M059J (cell line): ENCODE measurements around the gene SREBF1. TPM values are rescaled to one million over a fixed set of nuclear protein-coding genes. Genes with fewer than 3 reads are reported as not detected.

Source experiments
- DNase-seq: peaks from one replicate; pipeline ENCODE4 v3.0.0-alpha.2; 2012; ENCODE audit warnings: low read depth
- total RNA-seq: library from RNA; depleted of rRNA; stranded (reverse); fragments of >200 nt; shearing (Covaris generic); gene quantifications from 2 replicates; pipeline ENCODE4 v1.2.3, GENCODE V29; 2014

SREBF1 gene
- total RNA-seq, 1 experiment from 2014 or later, result 57.7 TPM

GRCh38 chr17:17841601-17842025, 4.8 kb upstream of the SREBF1 start:
- DNase-seq, result peak; percentile 66

GRCh38 chr17:17840751-17841591, 4.2 kb upstream of the SREBF1 start:
- peak; percentile 64 for DNase-seq

DNA sequence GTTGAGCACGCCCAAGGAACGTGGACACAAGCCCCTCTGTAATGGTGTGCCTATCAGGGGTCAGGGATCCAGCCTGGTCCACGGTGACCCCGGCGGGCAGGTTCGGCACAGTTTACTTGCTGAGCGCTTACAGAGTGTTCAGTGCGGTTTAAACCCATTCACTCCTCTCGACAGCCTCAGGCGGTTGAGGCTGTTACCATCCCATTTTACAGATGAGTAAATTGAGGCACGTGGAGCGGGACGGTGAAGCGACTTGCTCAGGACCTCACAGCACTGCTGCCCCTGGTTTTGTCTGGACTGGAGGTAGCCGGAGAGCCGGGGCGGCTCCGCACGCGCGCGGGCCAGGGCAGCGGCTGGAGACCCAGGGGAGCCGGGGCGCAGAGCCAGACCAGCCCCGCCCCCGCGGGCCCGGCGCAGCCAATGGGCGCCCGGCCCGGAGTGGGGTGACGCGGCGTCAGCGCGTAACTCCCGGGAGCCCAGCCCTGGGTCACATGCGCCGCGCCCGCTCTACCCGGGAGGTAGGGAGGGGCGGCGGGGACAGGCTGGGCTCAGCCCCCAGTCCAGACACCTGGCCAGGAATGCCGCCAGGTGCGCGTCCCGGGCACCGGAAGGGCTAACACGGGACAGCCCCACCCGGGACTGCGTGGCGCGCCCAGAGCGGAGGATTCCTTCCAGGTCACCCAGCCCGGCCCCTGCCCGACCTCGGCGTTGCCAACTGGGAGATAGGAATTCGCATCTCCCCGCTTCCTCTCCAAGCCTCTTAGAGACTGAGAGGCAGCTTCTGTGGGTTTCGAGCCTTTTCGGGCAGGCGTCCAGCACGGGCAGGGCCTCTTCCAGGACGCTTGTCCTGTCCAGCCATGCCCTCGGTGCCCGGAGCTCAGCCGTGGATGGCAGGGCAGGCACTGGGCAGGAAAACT, 3.3 kb upstream of the SREBF1 start:
- peak; percentile 97 for DNase-seq

DNA sequence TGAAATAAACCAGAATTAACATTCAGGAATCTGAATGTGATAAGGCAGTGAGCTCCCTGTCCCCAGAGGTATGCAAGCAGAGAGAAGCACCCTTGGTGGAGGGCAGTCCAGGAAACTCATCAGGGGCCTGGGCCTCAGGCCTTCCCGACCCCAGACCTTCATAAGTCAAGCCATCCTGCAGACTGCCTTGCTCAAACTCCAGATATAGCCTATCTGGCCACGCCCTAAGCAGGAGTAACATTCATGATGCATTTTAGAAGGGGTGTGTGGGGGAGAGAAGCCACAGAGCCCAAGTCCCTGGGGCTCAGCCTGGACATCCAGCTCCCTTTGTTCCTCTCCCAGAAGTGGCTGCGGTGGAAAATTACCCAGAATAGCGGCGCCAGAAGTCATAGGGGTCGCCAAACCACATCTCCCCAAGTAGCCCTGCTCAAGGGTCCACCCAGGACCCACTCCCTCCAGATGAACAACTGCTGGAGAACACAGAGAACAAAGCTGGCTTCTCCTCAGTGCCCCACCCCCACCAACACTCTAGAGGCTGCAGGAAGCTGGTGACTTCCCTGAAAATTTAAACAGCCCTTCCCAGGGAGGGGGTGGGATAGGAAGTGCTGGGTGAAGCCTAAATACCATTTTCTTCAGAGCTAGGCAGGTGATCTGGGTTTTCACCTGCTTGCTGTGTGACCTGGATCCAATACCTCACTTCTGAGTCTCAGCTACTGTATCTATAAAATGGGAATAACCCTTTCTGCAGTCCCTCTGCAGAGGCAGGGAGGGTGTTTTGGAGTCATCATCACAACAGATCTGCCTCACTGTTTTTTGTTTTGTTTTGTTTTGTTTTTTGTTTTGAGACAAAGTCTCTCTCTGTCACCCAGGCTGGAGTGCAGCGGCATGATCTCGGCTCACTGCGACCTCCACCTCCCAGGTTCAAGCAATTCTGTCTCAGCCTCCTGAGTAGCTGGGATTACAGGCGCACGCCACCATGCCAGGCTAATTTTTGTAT, 1.5 kb upstream of the SREBF1 start:
- peak; percentile 92 for DNase-seq

- DNase-seq, result peak; percentile 81
Measured at GRCh38 chr17:17837380-17837821, 615 bp upstream of the SREBF1 start.

GRCh38 chr17:17836250-17836817, 452 bp downstream of the SREBF1 start:
- DNase-seq, result peak; percentile 93

- no peak for DNase-seq
Measured at GRCh38 chr17:17835415-17836249, 1.2 kb downstream of the SREBF1 start.

- no peak for DNase-seq
Measured at GRCh38 chr17:17834974-17835373, 1.8 kb downstream of the SREBF1 start.

GRCh38 chr17:17833658-17834357, 3.0 kb downstream of the SREBF1 start:
- DNase-seq, result no peak

DNA sequence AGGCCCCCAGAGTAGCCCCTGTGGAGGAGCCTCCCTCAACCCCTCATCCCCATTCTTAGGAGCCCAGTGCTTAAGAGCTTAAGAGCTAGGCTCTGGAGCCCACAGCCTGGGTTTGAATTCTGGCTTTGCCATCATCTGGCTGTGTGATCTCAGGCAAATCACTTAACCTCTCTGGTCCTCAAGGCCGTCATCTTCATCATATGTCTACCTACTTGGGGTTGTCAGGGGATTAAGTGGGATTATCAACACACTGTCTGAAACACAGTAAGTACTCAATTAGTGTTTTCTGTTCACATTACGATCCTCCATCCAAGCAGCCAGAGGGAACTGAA, 4.8 kb downstream of the SREBF1 start:
- no peak for DNase-seq

GRCh38 chr17:17831208-17832031, 5.4 kb downstream of the SREBF1 start:
- DNase-seq, result no peak

- DNase-seq, result no peak
Measured at GRCh38 chr17:17830740-17831207, 6.0 kb downstream of the SREBF1 start.

DNA sequence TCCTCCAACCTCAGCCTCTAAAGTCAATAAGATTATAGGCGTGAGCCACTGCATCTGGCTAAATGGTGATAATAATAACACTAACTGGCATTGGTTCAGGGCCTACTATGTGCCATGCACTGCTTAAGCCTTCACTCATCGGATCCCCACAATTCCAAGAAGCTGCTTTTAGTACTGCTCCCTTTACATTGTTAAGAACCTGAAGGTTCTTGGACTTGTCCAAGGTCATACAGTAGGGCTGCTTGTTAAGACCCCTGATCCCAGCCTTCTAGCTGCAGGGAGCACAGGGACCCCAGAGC, 6.6 kb downstream of the SREBF1 start:
- no peak for DNase-seq

DNA sequence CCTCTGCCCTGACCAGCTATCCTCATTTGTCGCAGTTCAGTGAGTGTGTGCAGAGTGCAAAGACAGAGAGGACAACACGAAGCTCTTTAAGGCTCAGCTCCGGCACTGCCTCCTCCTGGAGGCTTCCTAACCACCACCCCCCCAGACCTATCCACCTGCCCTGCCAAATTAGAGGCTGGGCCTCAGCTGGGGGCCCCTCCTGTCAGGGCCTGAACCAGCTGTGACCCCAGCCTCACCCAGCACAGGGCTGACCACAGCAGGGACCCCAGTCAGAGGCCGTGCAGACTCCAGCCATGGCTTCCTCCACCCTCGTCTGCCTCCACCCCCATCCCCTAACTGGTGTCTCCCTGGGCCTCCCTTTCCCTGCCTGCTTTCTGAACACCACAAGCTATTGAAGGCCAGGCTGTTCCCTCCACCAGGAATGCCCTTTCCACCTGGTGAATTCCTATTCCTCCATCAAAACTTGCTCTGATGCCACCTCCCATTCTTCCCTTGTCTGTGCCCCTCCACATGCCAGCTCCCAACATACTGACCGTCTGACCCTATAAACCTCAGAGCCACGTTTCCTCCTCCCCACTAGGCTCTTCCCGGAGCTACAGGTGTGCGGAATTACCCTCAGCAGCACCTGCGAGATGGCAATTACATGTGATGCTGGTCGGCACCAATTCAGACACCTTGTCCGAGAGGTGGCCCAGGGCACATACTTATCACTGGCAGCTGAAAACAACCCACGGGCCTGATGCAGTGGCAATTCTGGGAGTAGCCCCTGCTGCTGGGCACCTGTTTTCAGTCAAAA, 8.8 kb downstream of the SREBF1 start:
- DNase-seq, result no peak

GRCh38 chr17:17826942-17827785, 9.6 kb downstream of the SREBF1 start:
- no peak for DNase-seq

DNA sequence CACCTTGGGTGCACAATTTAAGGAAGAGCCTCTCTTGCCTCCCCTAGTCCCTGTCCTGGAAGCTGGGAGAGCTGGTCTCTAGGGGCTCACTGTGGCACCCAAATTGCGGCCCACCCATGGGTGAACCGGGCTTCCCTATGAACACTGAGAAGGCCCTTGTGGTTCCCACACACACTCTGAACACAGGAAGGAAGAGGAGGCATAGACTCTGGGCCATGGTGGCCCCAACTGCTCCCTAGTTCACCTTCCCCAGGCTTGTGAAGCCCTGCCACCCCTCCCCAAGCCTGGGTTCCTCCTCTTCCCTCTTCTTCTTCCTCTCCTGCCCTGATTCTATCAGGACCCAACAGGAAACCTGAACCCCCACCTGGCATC, 10.5 kb downstream of the SREBF1 start:
- no peak for DNase-seq
